MM.1S (cell line): Measurements from ENCODE around the gene IL1RAPL1.

Source experiments
- CTCF ChIP-seq: fragments of 300-600 bp; sonication (generic); IDR thresholded peaks from 2 replicates; pipeline ENCODE4 v1.5.1; 2016; ENCODE audit warnings: antibody characterized with exemption, low read length, mixed read lengths
- EZH2 ChIP-seq: fragments of 300-600 bp; sonication (generic); optimal IDR thresholded peaks from 2 replicates; pipeline ENCODE3; 2017; ENCODE audit warnings: low read depth, mild to moderate bottlenecking, antibody characterized with exemption, low read length, mixed read lengths
- EZH2phosphoT487 ChIP-seq: fragments of 300-600 bp; sonication (generic); IDR thresholded peaks from 2 replicates; pipeline ENCODE4 v1.6.1; 2018; ENCODE audit warnings: antibody characterized with exemption, low read length

- no peak for TF ChIP-seq CTCF
- TF ChIP-seq EZH2 = no peak
- no peak for TF ChIP-seq EZH2phosphoT487
Observed at GRCh38 chrX:28876901-28877300, 289.7 kb downstream of the IL1RAPL1 start.
